Astrocyte (in vitro differentiated cells and primary cell): ENCODE data around the gene SYNE1. TPM values are rescaled to one million over a fixed set of nuclear protein-coding genes. Genes with fewer than 3 reads are reported as not detected.

ENCODE experiments used
- DNase-seq: peaks from one replicate; pipeline ENCODE4 v3.0.0-alpha.2; 2010; ENCODE audit warnings: low read depth
- FAIRE-seq: peaks from 2 replicates; lab custom pipeline; 2011; peaks lifted over from hg19 to GRCh38; lab: Jason Lieb, UNC
- H2AFZ ChIP-seq: 2 replicates; pipeline ENCODE4 v1.6.0; 2012; ENCODE audit warnings: low read depth, low read length, inconsistent platforms
- H3K27ac ChIP-seq: 2 replicates; pipeline ENCODE4 v1.5.1; 2011; ENCODE audit warnings: low read depth, low read length, inconsistent platforms
- H3K27me3 ChIP-seq: 2 replicates; pipeline ENCODE4 v1.6.0; 2011; ENCODE audit warnings: low read length, inconsistent platforms; ENCODE audit not compliant: insufficient read depth
- H3K36me3 ChIP-seq: 2 replicates; pipeline ENCODE4 v1.5.1; 2011; ENCODE audit warnings: low read length, inconsistent platforms; ENCODE audit not compliant: insufficient read depth
- H3K4me1 ChIP-seq: 2 replicates; pipeline ENCODE4 v1.5.1; 2011; ENCODE audit warnings: low read length, inconsistent platforms; ENCODE audit not compliant: insufficient read depth
- H3K4me2 ChIP-seq: 2 replicates; pipeline ENCODE4 v1.6.0; 2012; ENCODE audit warnings: low read length, inconsistent platforms
- H3K4me3 ChIP-seq: 2 replicates; pipeline ENCODE4 v1.5.1; 2011; ENCODE audit warnings: low read depth, mild to moderate bottlenecking, low read length, inconsistent platforms; ENCODE audit not compliant: insufficient read depth
- H3K79me2 ChIP-seq: 2 replicates; pipeline ENCODE4 v1.6.0; 2012; ENCODE audit warnings: mild to moderate bottlenecking, low read length, inconsistent platforms; ENCODE audit not compliant: insufficient read depth
- H3K9ac ChIP-seq: 2 replicates; pipeline ENCODE4 v1.6.0; 2012; ENCODE audit warnings: mild to moderate bottlenecking, low read length, inconsistent platforms
- H3K9me3 ChIP-seq: 2 replicates; pipeline ENCODE4 v1.5.1; 2012; ENCODE audit warnings: low read depth, mild to moderate bottlenecking, low read length, inconsistent platforms; ENCODE audit not compliant: insufficient read depth
- H4K20me1 ChIP-seq: 2 replicates; pipeline ENCODE4 v1.6.0; 2012; ENCODE audit warnings: low read length, inconsistent platforms; ENCODE audit not compliant: insufficient read depth
- H3K27ac Mint-ChIP-seq: one replicate; pipeline ENCODE4 v1.8.0; 2021; ENCODE audit warnings: mild to moderate bottlenecking, mixed read lengths; ENCODE audit not compliant: unreplicated experiment
- H3K27me3 Mint-ChIP-seq: one replicate; pipeline ENCODE4 v1.8.0; 2021; ENCODE audit warnings: low read depth, mixed read lengths; ENCODE audit not compliant: unreplicated experiment
- H3K36me3 Mint-ChIP-seq: one replicate; pipeline ENCODE4 v1.8.0; 2021; ENCODE audit warnings: low read depth, mixed read lengths; ENCODE audit not compliant: unreplicated experiment
- H3K4me1 Mint-ChIP-seq: one replicate; pipeline ENCODE4 v1.8.0; 2021; ENCODE audit warnings: low read depth, mixed read lengths; ENCODE audit not compliant: unreplicated experiment
- H3K4me3 Mint-ChIP-seq: one replicate; pipeline ENCODE4 v1.8.0; 2021; ENCODE audit warnings: mild to moderate bottlenecking, moderate library complexity, mixed read lengths; ENCODE audit not compliant: unreplicated experiment
- H3K9me3 Mint-ChIP-seq: one replicate; pipeline ENCODE4 v1.8.0; 2021; ENCODE audit warnings: mild to moderate bottlenecking, mixed read lengths; ENCODE audit not compliant: unreplicated experiment
- EZH2 ChIP-seq: IDR thresholded peaks from 2 replicates; pipeline ENCODE4 v1.6.1; 2012; ENCODE audit warnings: mild to moderate bottlenecking, low read length, inconsistent platforms; ENCODE audit not compliant: insufficient read depth
- total RNA-seq: library from RNA; stranded (reverse); gene quantifications from 2 replicates; pipeline ENCODE4 v1.2.1, GENCODE V29; 2021
- TF ChIP-seq, protein P1 (sequence below): IDR thresholded peaks from 2 replicates; pipeline ENCODE4 v1.5.1; 2011; ENCODE audit warnings: low read depth, mild to moderate bottlenecking, inconsistent platforms, low read length, moderate library complexity; ENCODE audit not compliant: insufficient read depth

The SYNE1 gene
- total RNA-seq, 1 donor from 2014 or later: 66.5 TPM

DNA sequence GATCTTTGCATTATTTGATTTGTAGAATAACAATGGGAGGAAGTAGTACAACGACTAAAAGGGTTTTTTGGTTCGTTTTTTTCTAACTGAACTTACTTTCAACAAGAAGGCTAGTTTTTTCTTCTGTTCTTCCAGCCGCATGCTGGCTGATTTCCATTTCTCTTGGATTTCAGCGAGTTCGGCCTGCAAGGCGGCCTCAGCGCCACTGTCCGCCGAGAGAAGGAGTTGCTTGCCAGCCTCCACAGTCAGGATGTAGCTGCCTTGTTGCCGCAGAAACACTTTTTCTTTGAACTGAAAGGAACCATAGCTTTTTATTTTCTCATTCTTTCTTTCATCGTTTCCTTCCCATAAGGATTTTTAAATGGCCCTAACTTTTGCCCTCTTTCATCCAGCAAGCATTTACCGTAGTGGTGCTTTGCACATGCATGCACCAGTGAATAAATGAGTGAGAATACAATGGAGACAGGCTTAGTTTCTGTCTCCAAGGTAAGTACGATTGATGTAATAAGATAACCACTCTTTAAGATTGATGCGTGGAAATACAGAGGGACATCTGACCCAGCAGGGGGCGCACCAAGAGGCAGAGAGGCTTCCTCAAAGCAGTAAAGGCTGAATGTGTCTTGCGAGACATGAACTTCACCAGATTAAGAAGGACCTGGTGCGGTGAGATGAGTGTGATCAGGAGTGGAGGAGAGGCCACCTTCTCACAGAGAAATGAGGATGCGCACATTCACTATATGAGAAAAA is 430.9 kb downstream of the SYNE1 start:
- Histone ChIP-seq H3K79me2 (no peaks in the 10 kb centered on the region), H3K9ac (no peak overlapping the region), H3K27ac (no peak overlapping the region), H3K4me1 (no peaks in the 10 kb centered on the region), H3K36me3 (peaks cover 52% of the 10 kb centered on the region), H4K20me1 (no peaks in the 10 kb centered on the region), H3K9me3 (no peaks in the 10 kb centered on the region), H3K27me3 (no peaks in the 10 kb centered on the region), H2AFZ (no peak overlapping the region), H3K4me2 (no peak overlapping the region), H3K4me3 (no peak overlapping the region)
- H3K4me1 Mint-ChIP-seq: no peaks in the 10 kb centered on the region
- TF ChIP-seq, protein P1, sequence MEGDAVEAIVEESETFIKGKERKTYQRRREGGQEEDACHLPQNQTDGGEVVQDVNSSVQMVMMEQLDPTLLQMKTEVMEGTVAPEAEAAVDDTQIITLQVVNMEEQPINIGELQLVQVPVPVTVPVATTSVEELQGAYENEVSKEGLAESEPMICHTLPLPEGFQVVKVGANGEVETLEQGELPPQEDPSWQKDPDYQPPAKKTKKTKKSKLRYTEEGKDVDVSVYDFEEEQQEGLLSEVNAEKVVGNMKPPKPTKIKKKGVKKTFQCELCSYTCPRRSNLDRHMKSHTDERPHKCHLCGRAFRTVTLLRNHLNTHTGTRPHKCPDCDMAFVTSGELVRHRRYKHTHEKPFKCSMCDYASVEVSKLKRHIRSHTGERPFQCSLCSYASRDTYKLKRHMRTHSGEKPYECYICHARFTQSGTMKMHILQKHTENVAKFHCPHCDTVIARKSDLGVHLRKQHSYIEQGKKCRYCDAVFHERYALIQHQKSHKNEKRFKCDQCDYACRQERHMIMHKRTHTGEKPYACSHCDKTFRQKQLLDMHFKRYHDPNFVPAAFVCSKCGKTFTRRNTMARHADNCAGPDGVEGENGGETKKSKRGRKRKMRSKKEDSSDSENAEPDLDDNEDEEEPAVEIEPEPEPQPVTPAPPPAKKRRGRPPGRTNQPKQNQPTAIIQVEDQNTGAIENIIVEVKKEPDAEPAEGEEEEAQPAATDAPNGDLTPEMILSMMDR: peak; percentile 45
- TF ChIP-seq EZH2: no peak
- DNase-seq (no peak), FAIRE-seq (no peak)
- peaks cover 36% of the 10 kb centered on the region for H3K36me3 Mint-ChIP-seq
- H3K4me3 Mint-ChIP-seq: no peak overlapping the region
- no peak overlapping the region for H3K27ac Mint-ChIP-seq
- no peaks in the 10 kb centered on the region for H3K9me3 Mint-ChIP-seq
- no peaks in the 10 kb centered on the region for H3K27me3 Mint-ChIP-seq

DNA sequence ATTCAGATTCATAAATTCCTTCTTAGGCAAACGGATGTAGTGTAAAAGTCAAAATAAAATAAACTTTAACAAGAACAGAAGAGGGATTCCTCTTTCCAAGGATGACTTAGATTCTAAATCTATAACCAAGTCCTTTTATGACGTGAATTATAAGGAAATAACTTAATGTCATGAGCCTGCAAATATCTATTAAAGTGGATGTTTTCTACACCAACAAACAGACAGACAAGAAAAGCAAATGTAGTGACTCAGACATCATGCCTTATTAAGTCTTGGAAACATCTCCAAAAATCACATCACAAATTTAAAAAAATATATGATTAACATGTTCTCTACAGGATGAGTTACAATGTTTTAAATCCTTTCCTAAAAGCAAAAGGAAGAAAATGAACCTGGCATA is 432.6 kb downstream of the SYNE1 start:
- TF ChIP-seq, protein P1: no peak
- no peak for TF ChIP-seq EZH2
- DNase-seq (no peak), FAIRE-seq (no peak)
- Histone ChIP-seq H3K27ac (no peak overlapping the region), H3K4me2 (no peak overlapping the region), H3K4me3 (no peak overlapping the region), H3K36me3 (peaks cover 52% of the 10 kb centered on the region), H4K20me1 (no peaks in the 10 kb centered on the region), H3K4me1 (no peaks in the 10 kb centered on the region), H3K9ac (no peak overlapping the region), H3K27me3 (no peaks in the 10 kb centered on the region), H2AFZ (no peak overlapping the region), H3K9me3 (no peaks in the 10 kb centered on the region), H3K79me2 (no peaks in the 10 kb centered on the region)
- H3K27me3 Mint-ChIP-seq: no peaks in the 10 kb centered on the region
- H3K27ac Mint-ChIP-seq: no peak overlapping the region
- peaks cover 36% of the 10 kb centered on the region for H3K36me3 Mint-ChIP-seq
- H3K9me3 Mint-ChIP-seq: no peaks in the 10 kb centered on the region
- H3K4me3 Mint-ChIP-seq: no peak overlapping the region
- no peaks in the 10 kb centered on the region for H3K4me1 Mint-ChIP-seq

DNA sequence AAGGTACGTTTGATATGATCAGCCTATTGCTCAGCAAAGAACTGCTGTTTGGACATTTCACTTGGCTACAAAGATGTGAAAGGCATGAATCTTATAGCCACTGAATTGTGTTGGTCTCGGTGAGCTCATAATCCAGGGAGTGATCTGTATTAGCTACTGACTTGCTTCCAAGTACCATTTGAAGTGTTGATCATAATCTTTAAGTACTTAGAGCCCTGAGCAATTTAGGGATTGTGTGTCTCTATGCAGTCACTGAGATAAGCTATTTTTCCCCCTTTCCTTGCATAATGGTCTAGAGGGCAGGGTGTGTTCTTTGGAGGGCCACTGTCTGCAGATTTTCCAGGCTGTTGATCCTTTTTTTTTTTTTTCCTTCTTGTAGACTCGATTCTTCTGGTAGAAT is 436.0 kb downstream of the SYNE1 start:
- H3K9me3 Mint-ChIP-seq: no peaks in the 10 kb centered on the region
- Histone ChIP-seq H3K36me3 (peaks cover 39% of the 10 kb centered on the region), H3K27ac (no peak overlapping the region), H2AFZ (no peak overlapping the region), H3K9me3 (no peaks in the 10 kb centered on the region), H3K27me3 (no peaks in the 10 kb centered on the region), H3K9ac (no peak overlapping the region), H3K79me2 (no peaks in the 10 kb centered on the region), H3K4me2 (no peak overlapping the region), H3K4me3 (no peak overlapping the region), H3K4me1 (no peaks in the 10 kb centered on the region), H4K20me1 (no peaks in the 10 kb centered on the region)
- no peaks in the 10 kb centered on the region for H3K27me3 Mint-ChIP-seq
- TF ChIP-seq EZH2: no peak
- TF ChIP-seq, protein P1: no peak
- no peak overlapping the region for H3K4me3 Mint-ChIP-seq
- peaks cover 41% of the 10 kb centered on the region for H3K36me3 Mint-ChIP-seq
- no peaks in the 10 kb centered on the region for H3K4me1 Mint-ChIP-seq
- no peak for FAIRE-seq
- no peak overlapping the region for H3K27ac Mint-ChIP-seq
- no peak for DNase-seq
